Hippocampal formation (tissue), 2 donors: Measurements from ENCODE around the gene HOXD1.

ENCODE experiments used
- DNase-seq, 2 donors: peaks; one replicate each; lab custom pipeline; 2025; lab: John Stamatoyannopoulos, UW

Gene HOXD1

GRCh38 chr2:176187899-176188773, at the start of gene HOXD1:
Gene HOXD1 (plus strand): TSS chr2:176188668. CDS start chr2:176188802, 134 bp downstream.
- DNase-seq: peak in 1 of 2 donors; percentile 66

DNA sequence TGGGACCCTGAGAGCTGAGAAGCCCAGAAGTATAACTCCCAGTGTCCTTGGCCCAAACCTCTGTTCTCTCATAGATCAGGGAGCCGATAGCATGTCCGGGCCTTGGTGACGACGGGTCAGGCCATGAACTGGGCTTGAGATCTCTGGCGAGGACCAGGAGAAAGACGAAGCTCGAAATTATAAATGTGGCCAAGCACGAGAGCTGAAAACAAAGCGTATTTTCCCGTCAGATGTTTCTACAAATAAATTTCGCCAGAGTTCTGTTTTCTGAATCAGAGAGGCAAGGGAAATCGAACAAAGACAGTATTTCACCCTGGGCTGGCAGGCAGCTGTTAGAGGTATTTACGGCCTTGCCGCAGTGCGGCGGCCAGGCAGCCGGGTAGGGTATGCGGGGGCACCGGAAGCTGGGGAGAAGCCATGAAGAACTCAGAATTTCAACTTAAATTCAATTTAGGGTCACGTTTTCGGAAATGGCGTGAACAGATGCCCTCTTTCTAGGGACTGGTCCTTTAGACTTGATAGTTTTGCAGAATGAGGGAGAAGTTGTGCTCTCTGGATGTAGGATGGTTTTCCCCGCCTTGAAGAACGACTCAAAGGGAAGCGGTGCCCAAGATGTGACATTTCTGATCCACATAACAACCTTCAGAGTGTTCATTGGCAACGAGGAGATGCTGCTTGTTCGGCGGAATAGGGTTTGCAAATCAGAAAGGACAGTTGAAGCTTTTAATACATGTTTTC, 49.4 kb upstream of the HOXD1 start:
- no peak for DNase-seq

DNA sequence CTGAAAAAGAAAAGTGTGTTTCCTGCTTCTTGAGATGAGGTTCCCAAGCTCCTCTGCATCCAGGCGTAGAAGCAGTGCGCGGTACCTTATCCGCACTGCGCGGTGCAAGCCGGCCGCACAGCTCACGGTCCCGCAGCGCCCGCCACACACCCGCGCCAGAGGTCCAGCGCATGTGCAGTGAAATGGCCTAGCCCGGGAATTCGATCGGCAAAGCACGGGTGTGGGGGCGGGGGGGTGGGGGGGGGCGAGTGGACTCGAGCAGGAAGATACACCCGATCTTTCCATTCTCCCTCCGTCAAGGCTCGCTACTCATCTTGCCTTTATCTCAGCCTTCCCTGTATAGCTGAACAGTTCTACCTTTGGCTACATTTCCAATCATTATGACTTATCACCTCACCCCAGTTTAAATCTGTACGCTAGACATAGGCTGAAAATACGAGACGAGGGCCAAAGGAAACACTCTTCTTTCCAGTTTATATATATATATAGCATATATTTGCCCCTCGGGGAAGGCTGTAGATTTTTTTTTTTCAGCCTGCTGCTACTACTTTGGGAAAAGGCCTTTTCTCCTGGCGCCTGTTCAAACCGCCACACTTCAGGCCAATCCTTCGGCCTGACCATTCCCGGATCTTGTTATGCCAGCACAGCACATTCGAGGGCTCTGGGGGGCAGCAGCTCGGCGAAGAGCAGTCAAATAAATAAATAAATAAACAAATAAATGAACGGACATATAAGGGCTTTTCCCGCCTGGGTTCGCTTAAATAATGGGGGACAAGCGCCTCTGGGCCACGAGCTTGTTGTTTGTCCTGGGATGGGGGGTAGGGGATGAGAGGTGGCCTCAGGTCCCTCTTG, 48.6 kb upstream of the HOXD1 start:
- no peak for DNase-seq

DNA sequence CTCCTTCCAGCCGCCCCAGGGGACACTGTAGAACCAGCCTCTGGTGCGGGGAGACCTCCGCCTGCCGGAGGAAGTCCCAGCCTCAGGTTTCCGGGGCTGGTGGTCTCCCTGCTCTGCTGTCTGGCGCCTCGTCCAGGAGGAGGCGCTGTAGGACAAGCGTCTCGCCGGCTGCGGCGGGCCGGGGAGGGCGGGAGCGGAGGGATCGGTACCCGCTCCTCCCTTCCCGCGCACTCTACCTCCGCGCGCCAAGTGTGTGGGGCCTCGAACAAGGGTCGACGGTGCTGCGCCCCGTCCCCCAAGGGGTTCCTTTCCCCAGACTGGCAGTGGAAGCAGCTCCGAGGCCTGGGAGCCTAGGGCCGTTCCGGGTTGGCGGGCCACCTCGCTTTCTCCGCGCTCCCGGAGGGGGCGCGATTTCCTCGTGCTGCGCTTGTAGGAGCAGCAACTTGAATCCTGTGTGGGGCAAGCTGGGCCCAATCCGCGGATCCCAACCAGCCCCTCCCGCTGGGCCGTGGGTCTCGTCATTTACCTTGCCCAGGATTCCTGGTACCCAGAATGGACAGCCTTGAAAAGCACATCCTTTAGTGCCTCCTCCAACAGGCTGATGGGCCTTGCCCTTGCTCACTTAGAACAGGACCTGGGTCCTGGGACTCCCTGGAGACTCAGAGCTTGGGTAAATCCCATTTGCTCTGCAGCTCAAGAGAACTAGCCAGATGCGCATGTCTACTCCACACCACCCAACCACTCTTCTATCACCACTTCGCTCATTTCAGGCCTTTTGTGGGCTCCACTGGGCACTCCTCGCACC, 47.8 kb upstream of the HOXD1 start:
- DNase-seq: peak; percentile 29 to 70

DNA sequence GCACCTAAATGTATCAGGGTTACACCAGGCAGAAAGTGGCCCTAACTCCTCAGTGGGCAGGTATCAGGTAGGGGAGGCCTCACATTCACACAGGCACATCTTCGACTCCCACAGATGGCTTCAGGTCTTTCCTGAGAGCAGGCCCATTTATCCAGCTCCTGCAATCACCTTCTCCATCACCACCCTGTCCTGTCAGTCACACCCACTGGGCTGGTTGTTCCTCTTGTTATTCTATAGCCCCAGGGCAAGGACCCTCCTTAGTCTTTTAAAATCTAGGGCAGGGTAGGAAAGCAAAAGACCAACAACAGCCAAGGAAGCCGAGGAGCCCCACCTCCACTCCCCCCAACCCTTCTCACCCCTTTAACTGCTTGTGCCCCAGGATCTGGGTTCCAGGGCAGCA, 46.2 kb upstream of the HOXD1 start:
- no peak for DNase-seq

GRCh38 chr2:176145085-176145969, 43.1 kb upstream of the HOXD1 start:
- no peak for DNase-seq

GRCh38 chr2:176146101-176146500, 42.4 kb upstream of the HOXD1 start:
- DNase-seq: no peak

- no peak for DNase-seq
These were observed 41.8 kb upstream of the HOXD1 start for GRCh38 chr2:176146645-176147044.

- no peak for DNase-seq
These were observed 41.2 kb upstream of the HOXD1 start for GRCh38 chr2:176147210-176147799.

DNA sequence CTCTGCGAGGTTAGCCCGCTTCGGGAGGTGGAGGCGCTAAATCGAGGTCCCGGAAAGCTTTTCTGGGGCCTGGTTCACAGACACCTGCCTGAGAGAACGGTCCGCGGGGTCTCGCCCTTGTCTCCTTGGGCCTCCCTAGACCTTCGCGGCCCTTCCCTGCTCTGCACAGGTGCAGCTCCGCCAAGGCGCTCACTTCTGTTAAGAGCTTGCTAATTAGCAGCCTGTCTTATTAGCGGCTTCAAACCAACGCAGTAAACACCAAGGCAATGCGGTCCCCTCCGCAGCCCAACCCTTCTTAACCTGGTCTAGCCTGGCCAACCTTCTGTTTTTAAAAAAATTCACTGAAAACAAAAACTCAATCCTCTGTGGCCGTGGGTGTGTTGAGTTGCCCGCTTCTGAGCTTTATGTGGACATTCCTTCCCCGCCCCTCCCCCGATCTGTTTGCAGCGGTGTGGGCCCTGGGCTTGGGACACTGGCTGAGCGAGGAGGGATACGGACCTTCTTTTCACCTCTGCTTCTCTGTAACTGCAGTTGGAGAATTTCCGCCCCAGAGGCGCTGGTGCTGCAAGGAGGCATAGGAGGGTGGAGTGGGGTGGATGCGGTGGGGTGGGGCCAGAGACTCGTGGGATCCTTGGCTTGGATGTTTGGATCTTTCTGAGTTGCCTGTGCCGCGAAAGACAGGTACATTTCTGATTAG, 40.5 kb upstream of the HOXD1 start:
- DNase-seq: no peak

GRCh38 chr2:176148751-176149421, 39.6 kb upstream of the HOXD1 start:
- DNase-seq: no peak

DNA sequence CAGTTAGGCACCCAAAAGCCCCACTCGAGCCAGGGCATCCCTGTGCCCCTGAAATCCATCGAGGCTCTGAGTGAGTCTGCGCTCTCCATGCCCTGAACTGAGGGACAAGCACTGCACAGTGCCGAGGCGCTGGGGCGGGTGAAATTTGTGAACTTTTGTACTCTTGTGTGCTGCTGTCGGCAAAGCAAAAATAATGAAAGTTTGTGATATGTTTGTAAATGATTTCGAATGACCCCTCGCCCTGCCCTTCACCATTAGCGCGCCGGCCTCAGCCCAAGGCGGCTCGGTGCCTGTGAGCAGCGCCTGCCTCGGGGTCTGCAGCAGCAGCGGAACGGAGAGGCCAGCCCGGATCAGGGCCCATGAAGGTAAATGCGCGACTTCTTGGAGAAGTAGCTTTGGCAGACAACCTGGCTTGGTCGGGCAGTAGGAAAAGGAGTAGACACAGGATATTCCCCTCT, 39.0 kb upstream of the HOXD1 start:
- DNase-seq: no peak

DNA sequence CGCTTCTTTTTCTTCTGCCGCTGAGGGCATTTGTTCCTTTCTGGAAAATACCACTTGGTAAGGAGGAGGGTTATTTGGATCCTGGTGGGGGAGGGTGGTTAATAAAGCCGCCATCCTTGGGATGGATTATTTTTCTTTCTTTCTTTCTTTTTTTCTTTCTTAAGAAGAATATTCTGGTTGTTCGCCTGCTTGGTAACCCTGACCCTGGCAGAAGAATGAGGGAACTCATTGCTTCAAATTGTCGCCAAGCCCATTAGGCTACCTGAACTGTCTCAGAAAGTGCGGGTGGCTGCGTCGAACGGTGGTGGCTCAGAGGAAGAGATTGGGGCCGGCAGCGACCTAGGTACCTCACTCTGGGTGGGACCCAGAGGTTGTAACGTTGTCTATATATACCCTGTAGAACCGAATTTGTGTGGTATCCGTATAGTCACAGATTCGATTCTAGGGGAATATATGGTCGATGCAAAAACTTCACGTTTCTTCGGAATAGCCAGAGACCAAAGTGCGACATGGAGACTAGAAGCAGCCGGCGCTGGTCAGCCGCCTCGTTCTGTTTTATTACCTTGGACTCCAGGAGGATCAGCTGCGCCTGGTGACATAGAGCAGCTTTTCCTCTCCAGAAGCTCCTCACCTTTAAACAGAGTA, 38.4 kb upstream of the HOXD1 start:
- no peak for DNase-seq

DNA sequence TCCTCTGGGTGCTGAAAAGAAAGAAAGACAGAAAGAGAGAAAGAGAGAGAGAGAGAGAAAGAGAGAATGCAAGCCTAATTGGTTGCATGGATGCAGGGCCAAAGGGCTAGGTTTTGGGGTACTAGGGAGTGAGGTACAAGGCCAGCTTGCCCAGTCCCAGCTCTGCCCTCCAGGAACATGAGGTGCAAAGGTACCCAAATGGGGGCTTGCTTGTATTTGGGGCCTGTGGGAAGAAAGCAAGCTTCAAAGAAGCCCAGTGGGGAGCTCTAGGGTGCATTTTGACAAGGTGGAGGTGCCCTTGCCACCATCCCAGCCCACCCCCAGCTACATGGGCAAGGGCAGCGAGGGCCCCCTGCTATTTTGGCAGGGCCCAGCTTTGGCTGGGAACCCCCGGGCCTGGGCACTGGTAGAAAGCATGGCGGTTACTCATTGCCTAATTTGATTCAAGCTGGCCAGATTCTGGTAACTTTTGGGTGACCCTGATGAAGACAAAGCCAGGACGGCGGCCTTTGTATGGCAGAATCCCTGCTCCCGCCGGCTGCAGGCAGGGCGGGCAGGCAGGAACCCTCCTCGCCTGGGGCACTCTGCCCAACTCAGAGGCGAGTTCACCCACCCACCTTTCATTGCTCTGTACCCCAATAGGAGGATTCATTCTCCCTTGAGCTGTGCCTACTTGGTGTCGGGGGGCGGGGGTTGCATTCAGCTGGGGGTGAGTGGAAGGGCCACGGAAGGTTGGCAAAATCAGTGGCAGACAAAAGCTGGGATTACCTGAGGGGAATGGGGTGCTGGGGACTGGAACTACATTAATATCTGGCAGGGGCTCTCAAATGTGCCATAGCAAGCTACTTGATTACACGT, 37.7 kb upstream of the HOXD1 start:
- DNase-seq: no peak

GRCh38 chr2:176151442-176152287, 36.8 kb upstream of the HOXD1 start, which contains the start of gene HOXD4:
Gene HOXD4 (plus strand): TSS chr2:176151550. CDS start chr2:176151634, 84 bp downstream.
- no peak for DNase-seq
